H1 (cell line): Measurements from ENCODE around the gene CST8. TPM values are rescaled to one million over a fixed set of nuclear protein-coding genes. Genes with fewer than 3 reads are reported as not detected.

ENCODE experiments used
- CTCF ChIA-PET: fragments of 300-600 bp; sonication (Branson Sonifier 250); formaldehyde crosslinking; loops from one replicate; lab custom pipeline; 2021; ENCODE audit not compliant: partially characterized antibody; lab: Charles Lee
- POLR2A ChIA-PET: fragments of 300-600 bp; sonication (Branson Sonifier 250); formaldehyde crosslinking; loops from one replicate; lab custom pipeline; 2021; ENCODE audit warnings: inconsistent platforms; ENCODE audit not compliant: partially characterized antibody; lab: Charles Lee
- DNase-seq, 2 experiments: peaks; one replicate each; pipeline versions ENCODE4 v3.0.0 to v3.0.0-alpha.2; 2010 to 2022; ENCODE audit warnings: low spot score in 2 of 2, low read depth in 1 of 2, mixed read lengths in 1 of 2
- FAIRE-seq: peaks from 2 replicates; lab custom pipeline; 2011; peaks lifted over from hg19 to GRCh38; lab: Jason Lieb, UNC
- H2AFZ ChIP-seq: 2 replicates; pipeline ENCODE4 v1.8.1; 2012; ENCODE audit warnings: low read length, inconsistent platforms
- H2AK5ac ChIP-seq: 2 replicates; pipeline ENCODE4 v1.6.1; 2013; ENCODE audit warnings: low read depth, low read length
- H2BK120ac ChIP-seq: replicated peaks from 2 replicates; pipeline ENCODE3; 2013; ENCODE audit warnings: low read depth, low read length, inconsistent platforms
- H2BK12ac ChIP-seq: 2 replicates; pipeline ENCODE4 v1.6.1; 2013; ENCODE audit warnings: low read depth, low read length
- H2BK15ac ChIP-seq: 2 replicates; pipeline ENCODE4 v1.6.1; 2013; ENCODE audit warnings: low read length
- H2BK20ac ChIP-seq: 2 replicates; pipeline ENCODE4 v1.6.1; 2013; ENCODE audit warnings: low read length
- H2BK5ac ChIP-seq: 2 replicates; pipeline ENCODE4 v1.6.1; 2013; ENCODE audit warnings: low read depth, low read length
- H3K14ac ChIP-seq: 2 replicates; pipeline ENCODE4 v1.6.1; 2013; ENCODE audit warnings: inconsistent platforms; ENCODE audit not compliant: insufficient read length
- H3K18ac ChIP-seq: 2 replicates; pipeline ENCODE4 v1.6.1; 2013; ENCODE audit warnings: low read length; ENCODE audit errors: extremely low read depth
- H3K23ac ChIP-seq: 2 replicates; pipeline ENCODE4 v1.6.1; 2013; ENCODE audit warnings: inconsistent platforms; ENCODE audit not compliant: insufficient read length
- H3K23me2 ChIP-seq: 2 replicates; pipeline ENCODE4 v1.6.1; 2013; ENCODE audit warnings: low read depth, low read length
- H3K27ac ChIP-seq: 2 replicates; pipeline ENCODE4 v1.6.1; 2011; ENCODE audit warnings: low read depth, low read length, inconsistent platforms
- H3K27me3 ChIP-seq, 4 experiments: replicated peaks in 1 of 4; 1 replicate in 1 of 4; 2 replicates in 3 of 4; pipeline versions ENCODE4 v1.6.1 to v1.8.1; 2011 to 2013; ENCODE audit warnings: low read length in 3 of 4, mild to moderate bottlenecking in 3 of 4, inconsistent platforms in 2 of 4, mixed read lengths in 2 of 4, moderate library complexity in 1 of 4; ENCODE audit not compliant: control insufficient read depth in 3 of 4, insufficient read depth in 3 of 4; ENCODE audit errors: extremely low read depth in 1 of 4
- H3K36me3 ChIP-seq, 4 experiments: 2 replicates each; pipeline versions ENCODE4 v1.6.1 to v1.8.1; 2011 to 2013; ENCODE audit warnings: mild to moderate bottlenecking in 4 of 4, low read length in 3 of 4, moderate library complexity in 2 of 4, control low read depth in 1 of 4, inconsistent platforms in 1 of 4; ENCODE audit not compliant: insufficient read depth in 4 of 4, control insufficient read depth in 2 of 4
- H3K4ac ChIP-seq: replicated peaks from 2 replicates; pipeline ENCODE3; 2013; ENCODE audit warnings: low read length, low read depth, mixed read lengths, inconsistent platforms; ENCODE audit not compliant: insufficient read length
- H3K4me1 ChIP-seq, 4 experiments: replicated peaks in 1 of 4; 1 replicate in 1 of 4; 2 replicates in 3 of 4; pipeline versions ENCODE4 v1.6.1 to v1.8.1; 2011 to 2013; ENCODE audit warnings: low read length in 3 of 4, inconsistent platforms in 2 of 4, mixed read lengths in 1 of 4; ENCODE audit not compliant: insufficient read depth in 4 of 4, control insufficient read depth in 3 of 4
- H3K4me2 ChIP-seq, 2 experiments: 2 replicates each; pipeline versions ENCODE4 v1.6.1 to v1.8.1; 2011 to 2013; ENCODE audit warnings: low read depth in 2 of 2, low read length in 2 of 2, control low read depth in 1 of 2, inconsistent platforms in 1 of 2, mild to moderate bottlenecking in 1 of 2; ENCODE audit not compliant: insufficient read depth in 1 of 2
- H3K4me3 ChIP-seq, 4 experiments: fragments of 200-600, 300-600 bp in 1 of 4; sonication (generic), shearing (Covaris generic), sonication (Bioruptor Twin) in 1 of 4; 2 replicates each; pipeline versions ENCODE4 v1.5.1 to v1.8.1; 2011 to 2016; ENCODE audit warnings: low read length in 4 of 4, low read depth in 3 of 4, control low read depth in 2 of 4, inconsistent platforms in 2 of 4, mild to moderate bottlenecking in 2 of 4, mixed read lengths in 1 of 4, moderate library complexity in 1 of 4; ENCODE audit not compliant: insufficient read depth in 2 of 4; ENCODE audit errors: extremely low read depth in 1 of 4
- H3K56ac ChIP-seq: replicated peaks from 2 replicates; pipeline ENCODE3; 2013; ENCODE audit warnings: low read depth, mild to moderate bottlenecking, mixed read lengths, low read length, inconsistent platforms; ENCODE audit not compliant: insufficient read length
- H3K79me1 ChIP-seq: 2 replicates; pipeline ENCODE4 v1.6.1; 2013; ENCODE audit warnings: low read depth, low read length, control low read depth
- H3K79me2 ChIP-seq, 2 experiments: 2 replicates each; pipeline versions ENCODE4 v1.6.1 to v1.8.1; 2012 to 2013; ENCODE audit warnings: low read length in 2 of 2, mild to moderate bottlenecking in 2 of 2, inconsistent platforms in 1 of 2; ENCODE audit not compliant: insufficient read depth in 2 of 2, control insufficient read depth in 1 of 2
- H3K9ac ChIP-seq, 4 experiments: replicated peaks in 1 of 4; 1 replicate in 1 of 4; 2 replicates in 3 of 4; pipeline versions ENCODE4 v1.6.1 to v1.8.1; 2011 to 2013; ENCODE audit warnings: low read depth in 3 of 4, low read length in 3 of 4, control low read depth in 2 of 4, mild to moderate bottlenecking in 2 of 4, moderate library complexity in 2 of 4, inconsistent platforms in 1 of 4; ENCODE audit errors: extremely low read depth in 1 of 4
- H3K9me3 ChIP-seq, 2 experiments: 2 replicates each; pipeline versions ENCODE4 v1.6.1 to v1.8.1; 2012 to 2013; ENCODE audit warnings: mild to moderate bottlenecking in 2 of 2, moderate library complexity in 2 of 2, control low read depth in 1 of 2, inconsistent platforms in 1 of 2, low read depth in 1 of 2, low read length in 1 of 2, mixed read lengths in 1 of 2; ENCODE audit not compliant: insufficient read depth in 2 of 2
- H4K20me1 ChIP-seq, 2 experiments: replicated peaks in 1 of 2; 2 replicates each; pipeline versions ENCODE3 to v1.8.1; 2011 to 2013; ENCODE audit warnings: inconsistent platforms in 2 of 2, low read length in 2 of 2, mild to moderate bottlenecking in 1 of 2; ENCODE audit not compliant: insufficient read depth in 2 of 2, control insufficient read depth in 1 of 2
- H4K5ac ChIP-seq: 2 replicates; pipeline ENCODE4 v1.6.1; 2013; ENCODE audit warnings: low read length, low read depth, mixed read lengths, inconsistent platforms; ENCODE audit not compliant: insufficient read length
- H4K8ac ChIP-seq: 2 replicates; pipeline ENCODE4 v1.8.0; 2013; ENCODE audit warnings: mild to moderate bottlenecking, moderate library complexity, low read length, inconsistent platforms; ENCODE audit not compliant: insufficient read depth; ENCODE audit errors: extremely low read depth
- H4K91ac ChIP-seq: replicated peaks from 2 replicates; pipeline ENCODE3; 2013; ENCODE audit warnings: low read length, mixed read lengths, inconsistent platforms; ENCODE audit not compliant: insufficient read length
- ASH2L ChIP-seq: fragments of 200-600, 300-600 bp; sonication (generic); IDR thresholded peaks from one replicate; pipeline ENCODE4 v1.7.1; 2017; ENCODE audit warnings: low read length
- CEBPB ChIP-seq: IDR thresholded peaks from 2 replicates; pipeline ENCODE4 v1.6.1; 2012; ENCODE audit warnings: low read depth, low read length
- POLR2AphosphoS5 ChIP-seq: IDR thresholded peaks from 2 replicates; pipeline ENCODE4 v1.6.1; 2011; ENCODE audit warnings: low read depth, low read length
- RNF2 ChIP-seq: fragments of 200-900, 300-1000 bp; sonication (generic); IDR thresholded peaks from 2 replicates; pipeline ENCODE4 v1.7.1; 2016; ENCODE audit warnings: borderline replicate concordance, low read depth, mild to moderate bottlenecking, antibody characterized with exemption, low read length; ENCODE audit not compliant: poor library complexity, severe bottlenecking; ENCODE audit errors: missing control alignments
- TAF1 ChIP-seq: IDR thresholded peaks from 2 replicates; pipeline ENCODE4 v1.6.1; 2011; ENCODE audit warnings: mild to moderate bottlenecking, low read depth, low read length
- TAF7 ChIP-seq: optimal IDR thresholded peaks from 2 replicates; pipeline ENCODE3; 2011; ENCODE audit warnings: low read depth, mild to moderate bottlenecking, inconsistent platforms, low read length, moderate library complexity, borderline replicate concordance
- WGBS, 2 experiments: shearing (Covaris generic) in 1 of 2; methylation state at CpG; one replicate each; pipeline versions ENCODE4 v1.1.6 to v1.1.7; 2013 to 2015; ENCODE audit warnings: low lambda C conversion rate in 2 of 2, mixed read lengths in 2 of 2, inconsistent platforms in 1 of 2, low coverage in 1 of 2, missing lambda C conversion rate in 1 of 2; ENCODE audit not compliant: insufficient replicate concordance in 2 of 2, insufficient coverage in 1 of 2, insufficient read length in 1 of 2; ENCODE audit errors: extremely low coverage in 1 of 2, missing lambda C conversion rate in 1 of 2; 5-methylcytosine and 5-hydroxymethylcytosine counted together
- polyA plus RNA-seq, 7 experiments: library from polyadenylated mRNA; depleted of rRNA in 3 of 7; stranded (reverse) in 5 of 7; unstranded in 2 of 7; fragments of >200 nt in 5 of 7; fragments of 200-250 nt in 2 of 7; gene quantifications; 1 replicate in 5 of 7; 2 replicates in 1 of 7; 4 replicates in 1 of 7; pipeline versions ENCODE4 v1.2.1 to v1.2.3, GENCODE V29; 2011 to 2013; ENCODE audit warnings: missing spikeins in 2 of 7, mixed read lengths in 2 of 7
- total RNA-seq: library from RNA; stranded (reverse); fragmentation: NEBNext Ultra II Directional; extraction: Animal tissue kit (Norgen Biotek cat#: 25700); gene quantifications from 2 replicates; pipeline ENCODE4 v1.2.1, GENCODE V29; 2021

The CST8 gene
- total and polyA plus RNA-seq, 2 of the 8 experiments (the other 6 are each of a cell fraction or from before 2014, with no cell fraction given): not detected

GRCh38 chr20:23520185-23520584 is 29.3 kb downstream of the CST8 start:
- Histone ChIP-seq H3K23me2 (no peaks in the 10 kb centered on the region), H2BK5ac (no peak overlapping the region), H4K8ac (no peak overlapping the region), H3K9ac (no peak overlapping the region), H3K4ac (no peak overlapping the region), H3K14ac (no peak overlapping the region), H3K27ac (no peak overlapping the region), H4K5ac (no peak overlapping the region), H3K4me2 (no peak overlapping the region), H3K36me3 (no peaks in the 10 kb centered on the region), H2AFZ (no peak overlapping the region), H3K79me1 (no peaks in the 10 kb centered on the region), H3K18ac (no peak overlapping the region; the same call in 1 of the 2 replicates), H3K27me3 (no peaks in the 10 kb centered on the region), H2BK15ac (0 out of 2 replicates have a peak overlapping the region, but pooled peaks have one; percentile 82)
- FAIRE-seq: no peak
- DNase-seq: no peak
- CTCF ChIA-PET: no interaction called here
- TF ChIP-seq POLR2AphosphoS5 (no peak), TAF7 (no peak), ASH2L (no peak), CEBPB (no peak), TAF1 (no peak), RNF2 (no peak)
- TF ChIP-seq, all 59 proteins: peak for 0
- H2AK5ac ChIP-seq: peak overlapping the region; percentile 0; the same call in 1 of the 2 replicates
- peak overlapping the region; percentile 23; the same call in 1 of the 2 replicates for H2BK20ac ChIP-seq
- H3K56ac ChIP-seq: no peak overlapping the region
- H4K91ac ChIP-seq: no peak overlapping the region
- WGBS, 2 experiments: 80% methylated on average over 2 of the region's 2 CpGs; no CpG with 5 or more reads in 1 of the 2 experiments
- H3K23ac ChIP-seq: no peak overlapping the region
- no peaks in the 10 kb centered on the region for H3K79me2 ChIP-seq
- no peak overlapping the region for H2BK120ac ChIP-seq
- H2BK12ac ChIP-seq: peak overlapping the region; percentile 7; the same call in 1 of the 2 replicates
- no peaks in the 10 kb centered on the region for H4K20me1 ChIP-seq
- H3K9me3 ChIP-seq: peaks cover 0 to 3% of the 10 kb centered on the region in 2 experiments; a peak in 3 of 4 replicates
- no peak overlapping the region for H3K4me3 ChIP-seq
- no peaks in the 10 kb centered on the region; a peak in 1 of 7 replicates for H3K4me1 ChIP-seq
- POLR2A ChIA-PET: no interaction called here
